ENCODE results near the gene ADORA1. TPM values are rescaled to one million over a fixed set of nuclear protein-coding genes. Genes with fewer than 3 reads are reported as not detected.

Gene ADORA1
- polyA plus RNA-seq, 4 donors, result 0.38 to 1.4 (median 0.54) TPM; not detected in 1

GRCh38 chr1:203201516-203202205, 74.1 kb downstream of the ADORA1 start:
- Histone ChIP-seq H3K27me3 (ENCODE audit: control insufficient read depth in 3 of 3, insufficient read depth in 3 of 3, low read length in 3 of 3) (peaks cover 0 to 8% (median 0%) of the 10 kb centered on the region in 3 donors), H3K4me3 (ENCODE audit: low read depth in 1 of 3, low read length in 3 of 3) (no peak overlapping the region), H3K9me3 (ENCODE audit: control insufficient read depth in 2 of 2, insufficient read depth in 1 of 2, low read depth in 1 of 2, low read length in 1 of 2) (no peaks in the 10 kb centered on the region), H3K36me3 (ENCODE audit: control insufficient read depth in 3 of 3, insufficient read depth in 2 of 3, low read depth in 1 of 3, low read length in 3 of 3) (no peaks in the 10 kb centered on the region), H3K4me1 (ENCODE audit: control insufficient read depth in 3 of 3, insufficient read depth in 2 of 3, low read depth in 1 of 3, low read length in 2 of 3) (no peaks in the 10 kb centered on the region), H3K27ac (ENCODE audit: low read depth in 1 of 3, low read length in 2 of 3) (peak overlapping the region in 1 of 3 donors; percentile 43)
- WGBS, 3 donors, result 70 to 91% (median 81%) methylated on average over 10 of the region's 10 CpGs
- DNase-seq (no peak), FAIRE-seq (no peak)

DNA sequence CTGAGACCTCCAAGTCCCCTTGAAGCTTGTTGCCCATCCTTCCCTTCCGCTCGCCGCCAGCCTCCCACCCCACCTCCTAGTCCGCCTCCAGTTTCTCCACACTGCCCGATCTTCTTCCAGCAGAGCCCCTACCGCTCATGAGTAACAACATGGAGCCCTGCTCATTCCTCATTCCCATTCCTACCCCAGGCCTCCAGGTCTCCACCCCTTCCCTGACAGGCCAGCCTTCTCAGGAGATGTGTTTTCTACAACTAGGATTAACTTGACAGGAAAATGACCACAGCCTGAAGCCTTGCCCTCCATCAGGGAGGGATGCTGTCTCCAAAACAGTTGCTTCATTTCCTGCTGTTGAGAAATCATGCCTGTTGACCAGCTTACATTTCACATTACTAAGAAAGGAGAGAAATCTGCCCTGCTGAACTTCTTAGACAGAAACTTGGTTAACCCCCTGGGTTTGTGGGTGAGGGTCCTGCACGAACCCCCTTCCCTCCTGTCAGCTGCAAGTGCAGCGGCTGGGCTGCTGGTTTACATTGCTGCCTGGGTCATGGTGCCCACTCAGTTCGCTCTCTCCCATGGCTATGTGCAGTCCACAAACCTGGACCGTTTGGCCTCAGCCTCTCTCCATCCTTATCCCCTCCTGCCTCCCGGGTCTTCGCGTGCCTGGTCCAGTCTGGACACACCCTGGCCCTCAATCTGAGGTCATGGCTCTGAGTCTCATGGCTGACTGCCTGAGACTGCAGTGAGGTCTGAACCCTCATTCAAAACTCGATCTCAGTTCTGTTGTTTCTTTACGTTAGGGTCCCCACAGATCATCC, 75.1 kb downstream of the ADORA1 start:
- FAIRE-seq, result no peak
- peaks cover 0 to 8% (median 0%) of the 10 kb centered on the region in 3 donors for H3K27me3 ChIP-seq (ENCODE audit: control insufficient read depth in 3 of 3, insufficient read depth in 3 of 3, low read length in 3 of 3)
- no peaks in the 10 kb centered on the region for H3K36me3 ChIP-seq (ENCODE audit: control insufficient read depth in 3 of 3, insufficient read depth in 2 of 3, low read depth in 1 of 3, low read length in 3 of 3)
- H3K9me3 ChIP-seq (ENCODE audit: control insufficient read depth in 2 of 2, insufficient read depth in 1 of 2, low read depth in 1 of 2, low read length in 1 of 2), result no peaks in the 10 kb centered on the region
- H3K4me3 ChIP-seq (ENCODE audit: low read depth in 1 of 3, low read length in 3 of 3), result no peak overlapping the region
- no peaks in the 10 kb centered on the region for H3K4me1 ChIP-seq (ENCODE audit: control insufficient read depth in 3 of 3, insufficient read depth in 2 of 3, low read depth in 1 of 3, low read length in 2 of 3)
- DNase-seq, result no peak
- WGBS, 3 donors, result 75 to 84% (median 78%) methylated on average over 15 of the region's 15 CpGs
- peak overlapping the region in 1 of 3 donors; percentile 76 for H3K27ac ChIP-seq (ENCODE audit: low read depth in 1 of 3, low read length in 2 of 3)

DNA sequence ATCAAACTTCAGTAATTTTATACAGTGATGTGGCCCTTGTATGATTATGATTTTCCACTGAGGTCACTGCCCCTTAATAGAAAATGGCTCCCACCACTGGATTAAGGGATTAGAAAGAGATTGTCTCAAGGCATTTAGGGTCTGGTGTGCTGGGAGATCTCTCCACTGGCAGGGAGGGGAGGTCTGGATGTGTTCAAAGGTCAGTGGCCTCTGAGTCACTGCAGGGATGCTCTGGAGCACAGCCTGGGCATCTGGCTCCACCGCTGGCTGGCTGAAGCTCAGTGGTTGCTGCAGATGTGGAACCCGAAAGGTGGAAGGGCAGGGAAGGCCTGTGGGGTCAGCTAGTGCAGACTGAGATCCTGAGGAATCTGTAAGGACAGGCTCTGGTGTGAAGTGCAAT, 77.2 kb downstream of the ADORA1 start:
- WGBS, 3 donors, result 76 to 78% (median 77%) methylated on average over 2 of the region's 2 CpGs
- Histone ChIP-seq H3K9me3 (ENCODE audit: control insufficient read depth in 2 of 2, insufficient read depth in 1 of 2, low read depth in 1 of 2, low read length in 1 of 2) (no peaks in the 10 kb centered on the region), H3K36me3 (ENCODE audit: control insufficient read depth in 3 of 3, insufficient read depth in 2 of 3, low read depth in 1 of 3, low read length in 3 of 3) (no peaks in the 10 kb centered on the region), H3K4me1 (ENCODE audit: control insufficient read depth in 3 of 3, insufficient read depth in 2 of 3, low read depth in 1 of 3, low read length in 2 of 3) (no peaks in the 10 kb centered on the region), H3K27me3 (ENCODE audit: control insufficient read depth in 3 of 3, insufficient read depth in 3 of 3, low read length in 3 of 3) (peaks cover 0 to 7% (median 0%) of the 10 kb centered on the region in 3 donors), H3K4me3 (ENCODE audit: low read depth in 1 of 3, low read length in 3 of 3) (no peak overlapping the region), H3K27ac (ENCODE audit: low read depth in 1 of 3, low read length in 2 of 3) (no peak overlapping the region)
- DNase-seq, result no peak
- no peak for FAIRE-seq

DNA sequence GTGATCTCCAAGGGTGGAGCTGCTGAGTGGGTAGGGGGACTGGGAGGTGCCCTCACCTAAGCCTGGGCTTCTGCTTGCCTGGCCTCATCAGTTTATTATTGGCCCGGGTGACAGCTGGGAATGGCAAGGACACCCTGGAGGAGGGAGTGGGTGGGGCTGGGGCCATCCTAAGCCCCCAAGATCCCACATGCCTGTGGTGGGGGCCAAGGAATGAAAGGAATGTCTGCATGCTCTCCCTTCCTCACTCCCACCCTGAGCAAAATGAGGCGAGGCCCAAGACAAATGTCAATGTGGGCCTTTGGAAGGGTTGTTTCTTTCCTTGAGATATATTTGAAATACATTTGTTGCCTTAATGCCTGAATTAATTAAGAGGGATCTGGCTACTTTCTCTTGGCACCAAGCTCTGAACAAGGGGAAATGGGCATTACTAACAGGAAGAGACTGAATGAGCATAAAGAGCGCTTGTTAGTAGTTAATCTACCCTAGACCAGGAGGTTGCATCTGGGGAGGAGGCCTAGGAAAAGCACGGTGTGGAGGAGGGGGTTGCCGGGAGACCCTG, 78.7 kb downstream of the ADORA1 start:
- H3K27me3 ChIP-seq (ENCODE audit: control insufficient read depth in 3 of 3, insufficient read depth in 3 of 3, low read length in 3 of 3), result no peaks in the 10 kb centered on the region
- H3K4me3 ChIP-seq (ENCODE audit: low read depth in 1 of 3, low read length in 3 of 3), result no peak overlapping the region
- no peak for FAIRE-seq
- H3K27ac ChIP-seq (ENCODE audit: low read depth in 1 of 3, low read length in 2 of 3), result no peak overlapping the region
- H3K36me3 ChIP-seq (ENCODE audit: control insufficient read depth in 3 of 3, insufficient read depth in 2 of 3, low read depth in 1 of 3, low read length in 3 of 3), result no peaks in the 10 kb centered on the region
- H3K4me1 ChIP-seq (ENCODE audit: control insufficient read depth in 3 of 3, insufficient read depth in 2 of 3, low read depth in 1 of 3, low read length in 2 of 3), result no peaks in the 10 kb centered on the region
- no peaks in the 10 kb centered on the region for H3K9me3 ChIP-seq (ENCODE audit: control insufficient read depth in 2 of 2, insufficient read depth in 1 of 2, low read depth in 1 of 2, low read length in 1 of 2)
- WGBS, 3 donors, result 88 to 89% (median 89%) methylated on average over 5 of the region's 5 CpGs
- no peak for DNase-seq

GRCh38 chr1:203207751-203208150, 80.2 kb downstream of the ADORA1 start:
- Histone ChIP-seq H3K36me3 (ENCODE audit: control insufficient read depth in 3 of 3, insufficient read depth in 2 of 3, low read depth in 1 of 3, low read length in 3 of 3) (no peaks in the 10 kb centered on the region), H3K4me3 (ENCODE audit: low read depth in 1 of 3, low read length in 3 of 3) (no peak overlapping the region), H3K27me3 (ENCODE audit: control insufficient read depth in 3 of 3, insufficient read depth in 3 of 3, low read length in 3 of 3) (no peaks in the 10 kb centered on the region), H3K4me1 (ENCODE audit: control insufficient read depth in 3 of 3, insufficient read depth in 2 of 3, low read depth in 1 of 3, low read length in 2 of 3) (no peaks in the 10 kb centered on the region), H3K9me3 (ENCODE audit: control insufficient read depth in 2 of 2, insufficient read depth in 1 of 2, low read depth in 1 of 2, low read length in 1 of 2) (no peaks in the 10 kb centered on the region), H3K27ac (ENCODE audit: low read depth in 1 of 3, low read length in 2 of 3) (no peak overlapping the region)
- DNase-seq (no peak), FAIRE-seq (no peak)
- 72 to 78% (median 72%) methylated on average over 2 of the region's 2 CpGs for WGBS, 3 donors

GRCh38 chr1:203208181-203208580, 80.7 kb downstream of the ADORA1 start:
- no peak overlapping the region for H3K4me3 ChIP-seq (ENCODE audit: low read depth in 1 of 3, low read length in 3 of 3)
- FAIRE-seq (no peak), DNase-seq (no peak)
- H3K36me3 ChIP-seq (ENCODE audit: control insufficient read depth in 3 of 3, insufficient read depth in 2 of 3, low read depth in 1 of 3, low read length in 3 of 3), result no peaks in the 10 kb centered on the region
- H3K27me3 ChIP-seq (ENCODE audit: control insufficient read depth in 3 of 3, insufficient read depth in 3 of 3, low read length in 3 of 3), result no peaks in the 10 kb centered on the region
- H3K4me1 ChIP-seq (ENCODE audit: control insufficient read depth in 3 of 3, insufficient read depth in 2 of 3, low read depth in 1 of 3, low read length in 2 of 3), result no peaks in the 10 kb centered on the region
- H3K9me3 ChIP-seq (ENCODE audit: control insufficient read depth in 2 of 2, insufficient read depth in 1 of 2, low read depth in 1 of 2, low read length in 1 of 2), result no peaks in the 10 kb centered on the region
- H3K27ac ChIP-seq (ENCODE audit: low read depth in 1 of 3, low read length in 2 of 3), result no peak overlapping the region
- 64 to 87% (median 72%) methylated on average over 1 of the region's 1 CpG for WGBS, 3 donors

DNA sequence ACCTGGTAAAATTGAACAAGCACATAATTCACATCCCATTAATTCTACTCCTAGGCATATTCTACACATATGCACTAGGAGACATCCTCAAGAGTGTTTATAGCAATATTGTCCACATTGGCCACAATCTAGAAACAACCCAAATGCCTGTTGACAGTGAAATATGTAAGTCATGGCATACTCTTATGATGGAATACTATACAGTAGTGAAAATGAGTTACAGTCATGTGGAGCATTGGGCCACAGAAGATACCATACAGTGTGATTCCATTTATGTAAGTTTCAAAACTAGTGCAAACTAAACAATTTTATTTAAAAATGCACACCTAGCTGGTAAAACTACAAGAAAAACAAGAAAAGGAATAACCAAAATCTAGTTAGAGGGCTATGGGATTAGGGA, 82.8 kb downstream of the ADORA1 start:
- H3K4me1 ChIP-seq (ENCODE audit: control insufficient read depth in 3 of 3, insufficient read depth in 2 of 3, low read depth in 1 of 3, low read length in 2 of 3), result no peaks in the 10 kb centered on the region
- no peaks in the 10 kb centered on the region for H3K9me3 ChIP-seq (ENCODE audit: control insufficient read depth in 2 of 2, insufficient read depth in 1 of 2, low read depth in 1 of 2, low read length in 1 of 2)
- H3K4me3 ChIP-seq (ENCODE audit: low read depth in 1 of 3, low read length in 3 of 3), result no peak overlapping the region
- FAIRE-seq (no peak), DNase-seq (no peak)
- no peaks in the 10 kb centered on the region for H3K36me3 ChIP-seq (ENCODE audit: control insufficient read depth in 3 of 3, insufficient read depth in 2 of 3, low read depth in 1 of 3, low read length in 3 of 3)
- no peak overlapping the region for H3K27ac ChIP-seq (ENCODE audit: low read depth in 1 of 3, low read length in 2 of 3)
- H3K27me3 ChIP-seq (ENCODE audit: control insufficient read depth in 3 of 3, insufficient read depth in 3 of 3, low read length in 3 of 3), result no peaks in the 10 kb centered on the region

GRCh38 chr1:203210988-203211387, 83.5 kb downstream of the ADORA1 start:
- FAIRE-seq, result no peak
- no peaks in the 10 kb centered on the region for H3K4me1 ChIP-seq (ENCODE audit: control insufficient read depth in 3 of 3, insufficient read depth in 2 of 3, low read depth in 1 of 3, low read length in 2 of 3)
- DNase-seq, result no peak

More at GRCh38 chr1:203210988-203211387, 83.5 kb downstream of the ADORA1 start:
- H3K27ac ChIP-seq (ENCODE audit: low read depth in 1 of 3, low read length in 2 of 3), result no peak overlapping the region
- no peaks in the 10 kb centered on the region for H3K9me3 ChIP-seq (ENCODE audit: control insufficient read depth in 2 of 2, insufficient read depth in 1 of 2, low read depth in 1 of 2, low read length in 1 of 2)
- no peaks in the 10 kb centered on the region for H3K36me3 ChIP-seq (ENCODE audit: control insufficient read depth in 3 of 3, insufficient read depth in 2 of 3, low read depth in 1 of 3, low read length in 3 of 3)
- no peaks in the 10 kb centered on the region for H3K27me3 ChIP-seq (ENCODE audit: control insufficient read depth in 3 of 3, insufficient read depth in 3 of 3, low read length in 3 of 3)
- H3K4me3 ChIP-seq (ENCODE audit: low read depth in 1 of 3, low read length in 3 of 3), result no peak overlapping the region
